Measurements from ENCODE around the gene BCAS3.

DNA sequence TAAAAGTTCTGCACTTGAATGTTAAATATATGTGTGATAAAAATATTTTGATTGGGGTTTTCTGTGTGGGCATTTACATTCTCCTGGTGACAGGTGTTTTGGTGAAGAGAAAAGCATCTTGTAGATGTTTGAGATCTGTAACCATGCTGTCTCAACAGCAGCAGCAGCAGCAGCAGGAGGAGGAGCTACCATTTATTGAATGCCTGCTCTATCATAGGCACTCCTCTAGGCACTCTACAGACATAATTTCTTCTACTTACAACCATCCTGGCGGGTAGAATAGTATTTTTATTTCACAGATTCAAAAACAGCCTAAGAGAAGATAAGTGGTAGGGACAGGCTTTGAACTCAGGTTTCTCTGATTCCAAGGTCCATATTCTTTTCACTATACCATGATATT, 562.3 kb downstream of the BCAS3 start:
- TF ChIP-seq, protein P1, sequence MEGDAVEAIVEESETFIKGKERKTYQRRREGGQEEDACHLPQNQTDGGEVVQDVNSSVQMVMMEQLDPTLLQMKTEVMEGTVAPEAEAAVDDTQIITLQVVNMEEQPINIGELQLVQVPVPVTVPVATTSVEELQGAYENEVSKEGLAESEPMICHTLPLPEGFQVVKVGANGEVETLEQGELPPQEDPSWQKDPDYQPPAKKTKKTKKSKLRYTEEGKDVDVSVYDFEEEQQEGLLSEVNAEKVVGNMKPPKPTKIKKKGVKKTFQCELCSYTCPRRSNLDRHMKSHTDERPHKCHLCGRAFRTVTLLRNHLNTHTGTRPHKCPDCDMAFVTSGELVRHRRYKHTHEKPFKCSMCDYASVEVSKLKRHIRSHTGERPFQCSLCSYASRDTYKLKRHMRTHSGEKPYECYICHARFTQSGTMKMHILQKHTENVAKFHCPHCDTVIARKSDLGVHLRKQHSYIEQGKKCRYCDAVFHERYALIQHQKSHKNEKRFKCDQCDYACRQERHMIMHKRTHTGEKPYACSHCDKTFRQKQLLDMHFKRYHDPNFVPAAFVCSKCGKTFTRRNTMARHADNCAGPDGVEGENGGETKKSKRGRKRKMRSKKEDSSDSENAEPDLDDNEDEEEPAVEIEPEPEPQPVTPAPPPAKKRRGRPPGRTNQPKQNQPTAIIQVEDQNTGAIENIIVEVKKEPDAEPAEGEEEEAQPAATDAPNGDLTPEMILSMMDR (IDR thresholded peaks at IDR 0.05; ENCODE audit: insufficient read depth, low read depth, low read length): no peak
- no peak for TF ChIP-seq EZH2 (IDR thresholded peaks at IDR 0.05; ENCODE audit: insufficient read depth, low read length)
